ENCODE data around the gene ID2.

ID2 gene, protein sequence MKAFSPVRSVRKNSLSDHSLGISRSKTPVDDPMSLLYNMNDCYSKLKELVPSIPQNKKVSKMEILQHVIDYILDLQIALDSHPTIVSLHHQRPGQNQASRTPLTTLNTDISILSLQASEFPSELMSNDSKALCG

DNA sequence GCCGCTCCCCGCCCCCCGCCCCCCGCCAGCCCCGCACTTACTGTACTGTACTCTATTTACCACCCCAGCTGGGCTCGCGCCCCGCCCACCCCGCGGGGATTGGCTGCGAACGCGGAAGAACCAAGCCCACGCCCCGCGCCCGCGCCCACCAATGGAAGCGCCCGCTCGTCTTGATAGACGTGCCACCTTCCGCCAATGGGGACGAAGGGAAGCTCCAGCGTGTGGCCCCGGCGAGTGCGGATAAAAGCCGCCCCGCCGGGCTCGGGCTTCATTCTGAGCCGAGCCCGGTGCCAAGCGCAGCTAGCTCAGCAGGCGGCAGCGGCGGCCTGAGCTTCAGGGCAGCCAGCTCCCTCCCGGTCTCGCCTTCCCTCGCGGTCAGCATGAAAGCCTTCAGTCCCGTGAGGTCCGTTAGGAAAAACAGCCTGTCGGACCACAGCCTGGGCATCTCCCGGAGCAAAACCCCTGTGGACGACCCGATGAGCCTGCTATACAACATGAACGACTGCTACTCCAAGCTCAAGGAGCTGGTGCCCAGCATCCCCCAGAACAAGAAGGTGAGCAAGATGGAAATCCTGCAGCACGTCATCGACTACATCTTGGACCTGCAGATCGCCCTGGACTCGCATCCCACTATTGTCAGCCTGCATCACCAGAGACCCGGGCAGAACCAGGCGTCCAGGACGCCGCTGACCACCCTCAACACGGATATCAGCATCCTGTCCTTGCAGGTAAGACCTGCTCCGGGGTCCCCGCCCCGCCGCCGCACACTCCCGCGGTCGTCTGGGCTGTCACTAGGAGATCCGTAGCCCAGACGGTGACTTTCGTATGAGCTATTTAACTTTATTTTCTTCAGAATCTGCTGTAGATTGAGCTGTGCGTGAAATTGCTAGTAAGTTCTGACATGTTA lies at the start of gene ID2:
ID2 (plus strand) TSS at position 271 of the 907 bp plus-strand sequence; CDS start at position 381, 110 bp downstream.
- TF ChIP-seq ZFX (IDR thresholded peaks at IDR 0.05; ENCODE audit: borderline replicate concordance), result no peak
- TF ChIP-seq, protein P1, sequence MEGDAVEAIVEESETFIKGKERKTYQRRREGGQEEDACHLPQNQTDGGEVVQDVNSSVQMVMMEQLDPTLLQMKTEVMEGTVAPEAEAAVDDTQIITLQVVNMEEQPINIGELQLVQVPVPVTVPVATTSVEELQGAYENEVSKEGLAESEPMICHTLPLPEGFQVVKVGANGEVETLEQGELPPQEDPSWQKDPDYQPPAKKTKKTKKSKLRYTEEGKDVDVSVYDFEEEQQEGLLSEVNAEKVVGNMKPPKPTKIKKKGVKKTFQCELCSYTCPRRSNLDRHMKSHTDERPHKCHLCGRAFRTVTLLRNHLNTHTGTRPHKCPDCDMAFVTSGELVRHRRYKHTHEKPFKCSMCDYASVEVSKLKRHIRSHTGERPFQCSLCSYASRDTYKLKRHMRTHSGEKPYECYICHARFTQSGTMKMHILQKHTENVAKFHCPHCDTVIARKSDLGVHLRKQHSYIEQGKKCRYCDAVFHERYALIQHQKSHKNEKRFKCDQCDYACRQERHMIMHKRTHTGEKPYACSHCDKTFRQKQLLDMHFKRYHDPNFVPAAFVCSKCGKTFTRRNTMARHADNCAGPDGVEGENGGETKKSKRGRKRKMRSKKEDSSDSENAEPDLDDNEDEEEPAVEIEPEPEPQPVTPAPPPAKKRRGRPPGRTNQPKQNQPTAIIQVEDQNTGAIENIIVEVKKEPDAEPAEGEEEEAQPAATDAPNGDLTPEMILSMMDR (IDR thresholded peaks at IDR 0.05), result no peak
- H3K27ac ChIP-seq, result peak within 1 kb of the TSS; percentile 100

DNA sequence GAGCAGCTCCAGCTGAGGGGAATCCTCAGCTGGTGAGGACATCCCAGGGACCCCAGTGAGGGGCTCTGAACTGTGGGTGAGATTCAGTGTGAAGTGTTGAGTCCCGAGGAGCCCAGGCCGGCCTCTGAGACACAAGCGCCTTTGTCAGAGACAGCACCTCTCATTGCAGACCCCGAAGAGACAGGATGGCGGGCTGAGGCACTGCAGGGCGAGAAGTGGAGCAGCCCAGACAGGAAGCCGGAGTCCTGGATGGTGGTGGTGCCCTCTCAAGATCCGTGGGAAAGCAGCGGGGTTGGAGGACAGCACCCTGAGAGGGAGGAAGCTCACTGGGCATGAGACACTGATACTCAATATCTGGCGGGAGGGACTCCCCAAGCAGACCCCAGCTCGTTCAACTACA lies 49.1 kb upstream of the ID2 start:
- no peak overlapping the region for H3K27ac ChIP-seq
- no peak for TF ChIP-seq ZFX (IDR thresholded peaks at IDR 0.05; ENCODE audit: borderline replicate concordance)
- TF ChIP-seq, protein P1 (IDR thresholded peaks at IDR 0.05), result no peak

DNA sequence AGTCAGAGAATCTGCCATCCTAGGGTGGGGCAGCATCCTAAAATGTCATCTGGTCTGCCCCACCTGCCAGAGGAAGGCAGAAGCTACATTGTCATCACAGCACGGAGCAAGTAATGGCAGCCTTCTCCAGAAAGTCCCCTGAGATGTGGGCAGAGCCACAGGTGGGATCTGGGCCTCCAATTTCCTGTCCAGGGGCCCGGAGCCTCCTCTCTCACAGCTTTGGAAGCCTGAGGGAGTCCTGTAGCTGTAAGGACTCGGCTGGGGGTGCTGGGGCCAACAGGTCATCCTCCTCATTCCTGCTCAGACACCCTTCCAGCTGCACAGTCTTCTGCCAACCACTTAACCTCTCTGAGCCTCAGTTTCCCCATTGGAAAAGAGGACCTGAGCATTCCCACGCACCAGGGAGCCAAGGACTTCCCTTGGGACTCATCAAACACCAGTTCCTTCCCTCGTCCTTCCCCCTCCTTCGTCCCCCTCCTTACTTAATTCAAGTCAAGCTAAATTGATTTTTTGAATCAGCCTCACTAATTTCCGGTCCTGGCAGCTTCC lies 48.6 kb upstream of the ID2 start:
- peak overlapping the region; percentile 50 for H3K27ac ChIP-seq
- no peak for TF ChIP-seq ZFX (IDR thresholded peaks at IDR 0.05; ENCODE audit: borderline replicate concordance)

DNA sequence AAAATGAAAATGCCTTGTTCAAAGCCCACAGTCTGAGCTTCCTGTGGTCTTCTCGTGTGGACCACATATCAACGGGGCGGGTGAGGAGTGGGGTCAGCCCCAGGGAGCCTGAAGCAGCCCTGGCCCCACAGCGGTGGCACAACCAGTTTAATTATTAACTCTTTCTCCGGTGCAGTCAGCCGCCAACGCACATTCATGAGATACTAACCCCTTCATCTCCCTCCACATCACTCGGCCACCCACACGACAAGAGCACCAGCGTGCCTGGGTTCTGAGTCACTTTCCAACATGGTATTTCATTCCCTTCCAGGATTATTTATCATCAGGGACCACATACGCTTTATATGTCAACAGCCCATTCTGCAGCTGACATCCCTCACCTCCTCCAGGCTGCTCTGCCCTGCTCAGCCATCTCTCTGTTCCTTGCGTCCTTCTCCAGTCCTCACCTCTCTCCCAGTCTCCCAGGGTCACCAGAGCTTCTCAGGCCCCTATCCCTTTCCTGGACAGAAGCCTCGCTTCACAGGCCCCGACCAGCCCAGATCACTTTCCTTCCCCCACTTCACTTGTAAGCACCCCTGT lies 48.0 kb upstream of the ID2 start:
- H3K27ac ChIP-seq, result peak overlapping the region; percentile 50
- TF ChIP-seq, protein P1 (IDR thresholded peaks at IDR 0.05), result no peak
- no peak for TF ChIP-seq ZFX (IDR thresholded peaks at IDR 0.05; ENCODE audit: borderline replicate concordance)

DNA sequence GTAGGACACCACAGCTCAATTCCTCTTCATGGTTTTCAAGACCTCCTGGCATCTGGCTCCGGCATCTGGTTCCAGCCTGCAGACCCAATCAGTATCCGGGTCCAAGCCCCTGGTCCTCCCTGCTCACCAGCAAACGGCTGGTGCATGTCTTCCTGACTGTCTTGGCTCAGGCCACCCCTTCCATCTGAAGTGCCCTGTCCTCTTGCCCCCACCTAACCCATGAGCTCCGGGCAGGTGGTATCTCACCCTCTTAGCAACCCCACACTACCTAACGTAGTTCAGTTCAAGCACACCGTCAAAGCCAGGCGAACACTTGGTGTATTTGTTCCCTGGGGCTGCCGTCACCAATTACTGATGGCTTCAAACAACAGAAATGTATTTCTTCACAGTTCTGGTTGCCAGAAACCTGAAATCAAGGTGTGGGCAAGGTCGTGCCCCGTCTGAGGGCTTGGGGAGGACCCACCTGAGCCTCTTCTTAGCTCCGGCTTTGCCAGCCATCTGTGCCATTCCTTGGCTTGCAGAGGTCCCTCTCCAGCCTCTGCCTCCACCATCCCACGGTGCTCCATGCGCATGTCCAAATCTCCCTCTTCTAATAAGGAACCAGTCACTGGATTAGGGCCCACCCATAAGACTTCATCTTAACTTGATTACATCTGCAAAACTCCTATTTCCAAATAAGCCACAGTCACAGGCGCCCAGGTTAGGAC lies 47.2 kb upstream of the ID2 start:
- H3K27ac ChIP-seq, result peak overlapping the region; percentile 50; the same call in 1 of the 2 replicates
- TF ChIP-seq, protein P1 (IDR thresholded peaks at IDR 0.05), result no peak
- no peak for TF ChIP-seq ZFX (IDR thresholded peaks at IDR 0.05; ENCODE audit: borderline replicate concordance)

DNA sequence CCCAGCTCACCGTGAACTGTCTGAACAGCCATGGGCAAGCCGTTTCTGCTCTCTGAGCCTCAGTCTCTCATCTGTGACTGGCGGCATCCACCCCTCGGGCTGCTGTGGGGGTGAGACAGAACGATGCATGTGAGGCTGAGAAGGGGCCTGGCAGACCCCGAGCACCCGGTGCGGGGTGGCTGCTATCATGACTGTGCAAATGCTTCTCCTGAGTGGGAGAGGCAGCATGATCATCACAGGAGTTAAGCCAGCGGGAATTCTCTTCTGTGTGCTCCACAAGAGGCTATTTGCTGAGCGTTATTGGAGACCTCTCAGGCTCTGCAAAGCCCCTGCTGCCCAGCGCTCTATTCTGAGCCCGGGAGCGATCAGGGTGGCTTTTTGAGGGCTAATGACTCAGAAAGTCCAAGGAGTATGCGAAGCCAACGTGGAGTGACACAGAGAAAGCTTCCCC lies 45.8 kb upstream of the ID2 start:
- no peak overlapping the region for H3K27ac ChIP-seq
- TF ChIP-seq, protein P1 (IDR thresholded peaks at IDR 0.05), result no peak
- no peak for TF ChIP-seq ZFX (IDR thresholded peaks at IDR 0.05; ENCODE audit: borderline replicate concordance)

Measured in 22Rv1 (cell line).